Fibroblast of the conjunctiva (primary cell): ENCODE results near the gene DENND4A.
"Not testable (repeated sequence)": the region's sequence is repeated elsewhere in the genome, so short reads cannot be mapped to it uniquely, and the experiment has no call there.

Experiments
- DNase-seq: peaks from one replicate; pipeline ENCODE4 v3.0.0-alpha.2; 2010; ENCODE audit warnings: low read depth

The DENND4A gene

DNA sequence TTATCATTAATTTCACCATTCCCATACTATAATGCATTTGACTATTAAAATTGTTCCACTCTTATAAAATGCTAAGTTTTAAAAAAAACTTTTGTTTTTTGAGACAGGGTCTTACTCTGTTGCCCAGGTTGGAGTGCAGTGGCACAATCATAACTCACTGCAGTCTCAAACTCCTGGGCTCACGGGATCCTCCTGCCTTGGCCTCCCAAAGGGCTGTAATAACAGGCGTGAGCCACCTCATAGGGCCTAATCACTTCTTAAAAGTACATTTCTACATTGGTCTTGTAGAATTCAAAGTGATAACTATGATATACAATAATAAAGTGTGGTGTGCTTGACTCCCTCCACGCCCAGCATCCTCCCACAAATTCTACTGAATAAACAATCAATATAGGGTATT lies 3.0 kb downstream of the DENND4A start:
- no peak for DNase-seq

DNA sequence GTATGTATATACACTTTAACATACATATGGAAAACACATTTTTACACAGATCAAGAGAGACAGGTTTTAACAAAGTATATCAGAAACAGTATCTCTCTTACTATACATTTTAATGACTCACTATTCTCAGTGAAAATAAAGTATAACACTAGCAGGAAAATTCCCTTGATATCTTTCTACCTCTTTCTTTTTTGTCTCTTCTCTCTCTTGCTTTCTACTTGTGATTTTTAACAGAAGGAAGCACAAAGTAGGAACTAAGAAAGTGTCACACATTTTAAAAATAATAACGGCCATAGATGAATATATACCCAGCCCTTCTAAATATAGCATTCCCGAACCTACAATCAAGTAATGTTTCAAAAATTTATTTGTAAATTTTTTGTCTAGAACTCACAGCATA lies 4.8 kb downstream of the DENND4A start:
- no peak for DNase-seq

DNA sequence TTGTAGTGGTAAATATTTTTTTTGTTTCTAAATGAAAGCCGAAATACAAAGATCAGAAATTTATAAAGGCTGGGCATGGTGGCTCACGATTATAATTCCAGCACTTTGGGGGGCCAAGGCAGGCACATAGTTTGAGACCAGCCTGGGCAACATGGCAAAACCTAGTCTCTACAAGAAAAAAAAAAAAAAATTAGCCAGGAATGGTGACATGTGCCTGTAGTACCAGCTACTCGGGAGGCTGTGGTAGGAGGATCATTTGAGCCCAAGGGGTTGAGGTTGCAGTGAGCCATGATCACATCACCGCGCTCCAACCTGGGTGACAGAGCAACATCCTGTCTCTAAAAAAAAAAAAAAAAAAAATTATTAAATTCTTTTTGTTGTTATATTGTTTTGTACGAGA lies 6.9 kb downstream of the DENND4A start:
- DNase-seq = no peak

DNA sequence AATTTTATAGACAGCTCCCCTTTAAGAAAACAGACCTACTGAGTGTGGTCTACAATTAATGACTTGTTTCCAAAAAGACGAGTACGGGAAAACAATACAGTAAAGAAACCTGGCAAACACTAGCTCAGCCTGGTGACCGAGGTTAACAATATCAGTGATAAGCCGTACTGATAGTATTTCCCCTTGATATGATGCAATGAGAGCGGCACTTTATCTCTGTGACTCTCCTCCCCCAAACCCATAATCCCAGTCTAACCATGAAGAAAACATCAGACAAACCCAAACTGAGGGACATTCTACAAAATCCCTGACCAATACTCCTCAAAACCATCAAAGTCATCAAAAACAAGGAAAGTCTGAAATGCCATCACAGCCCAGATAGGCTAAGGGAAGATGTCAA lies 8.2 kb downstream of the DENND4A start:
- DNase-seq = no peak

DNA sequence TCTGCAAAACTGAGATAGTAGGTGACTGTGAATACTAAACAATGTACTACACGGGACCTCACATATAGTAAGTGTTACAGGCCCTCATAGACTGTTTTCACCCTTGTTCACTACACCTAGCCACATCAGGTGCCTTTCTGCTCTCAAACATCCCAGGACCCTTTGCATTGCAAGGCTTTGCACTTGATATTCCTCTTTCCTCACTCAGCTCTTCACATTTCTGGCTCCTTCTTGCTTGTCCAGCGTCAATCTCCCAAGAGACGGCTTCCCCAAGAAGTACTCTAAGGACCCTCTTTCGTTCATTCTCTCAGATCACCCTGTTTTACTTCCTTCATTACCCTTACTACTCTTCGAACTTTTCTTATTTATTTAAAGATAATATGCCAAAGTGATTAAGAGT lies 10.0 kb downstream of the DENND4A start:
- no peak for DNase-seq

DNA sequence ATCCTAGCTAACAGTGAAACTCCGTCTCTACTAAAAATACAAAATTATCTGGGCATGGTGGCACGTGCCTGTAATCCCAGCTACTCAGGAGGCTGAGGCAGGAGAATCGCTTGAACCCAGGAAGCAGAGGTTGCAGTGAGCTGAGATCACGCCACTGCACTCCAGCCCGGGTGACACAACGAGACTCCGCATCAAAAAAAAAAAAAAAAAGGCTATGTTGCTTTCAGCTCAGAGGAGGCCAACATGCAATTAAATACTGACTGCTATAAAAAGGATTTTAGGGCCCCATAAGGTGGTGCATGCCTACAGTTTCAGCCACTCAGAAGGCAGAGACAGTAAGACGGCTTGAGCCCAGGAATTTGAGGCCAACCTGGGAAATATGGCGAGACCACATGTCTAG lies 13.4 kb downstream of the DENND4A start:
- DNase-seq = not testable (repeated sequence)

DNA sequence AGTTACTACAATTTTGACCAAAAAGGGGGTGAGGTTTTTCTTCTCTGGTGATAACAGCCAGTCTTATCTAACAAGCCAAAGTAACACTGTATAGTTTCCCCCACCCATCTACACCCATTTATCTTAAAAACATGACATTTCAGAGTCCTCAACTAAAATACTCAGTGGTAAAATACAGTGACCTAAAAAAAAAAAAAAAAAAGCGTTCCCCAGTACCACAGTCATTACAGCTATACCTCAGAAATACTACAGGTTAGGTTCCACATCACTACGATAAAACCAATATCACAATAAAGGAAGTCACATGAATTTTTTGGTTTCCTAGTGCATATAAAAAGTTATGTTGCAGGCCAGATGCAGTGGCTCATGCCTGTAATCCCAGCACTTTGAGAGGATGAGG lies 13.8 kb downstream of the DENND4A start:
- DNase-seq = no peak

DNA sequence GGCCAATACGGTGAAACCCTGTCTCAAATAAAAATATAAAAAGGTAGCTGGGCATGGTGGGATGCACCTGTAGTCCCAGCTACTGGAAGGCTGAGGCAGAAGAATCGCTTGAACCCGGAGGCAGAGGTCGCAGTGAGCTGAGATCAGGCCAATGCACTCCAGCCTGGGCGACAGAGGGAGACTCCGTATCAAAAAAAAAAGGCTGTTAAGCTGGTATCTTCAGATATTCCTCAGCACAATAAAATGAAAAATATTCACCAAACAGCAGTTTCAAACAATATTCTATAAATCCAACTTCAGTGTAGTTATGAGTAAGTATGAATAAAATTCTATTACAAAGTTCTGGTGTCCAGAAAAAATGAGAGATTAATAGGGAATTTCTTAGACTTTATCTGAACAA lies 14.2 kb downstream of the DENND4A start:
- DNase-seq = no peak

DNA sequence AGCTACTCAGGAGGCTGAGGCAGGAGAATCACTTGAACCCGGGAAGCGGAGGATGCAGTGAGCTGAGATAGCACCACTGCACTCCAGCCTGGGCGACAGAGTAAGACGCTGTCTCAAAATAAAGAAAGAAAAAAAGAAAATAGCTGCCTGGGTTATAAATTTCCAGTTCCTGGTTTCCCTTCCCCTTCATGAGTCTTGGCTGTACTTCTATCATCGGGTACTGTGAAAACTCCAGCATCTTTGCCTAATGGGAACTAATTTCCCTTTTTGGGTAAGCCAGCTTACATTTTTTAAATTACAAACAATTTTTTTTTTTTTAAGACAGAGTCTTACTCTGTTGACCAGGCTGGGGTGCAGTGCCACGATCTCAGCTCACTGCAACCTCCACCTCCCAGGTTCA lies 15.0 kb downstream of the DENND4A start:
- no peak for DNase-seq

DNA sequence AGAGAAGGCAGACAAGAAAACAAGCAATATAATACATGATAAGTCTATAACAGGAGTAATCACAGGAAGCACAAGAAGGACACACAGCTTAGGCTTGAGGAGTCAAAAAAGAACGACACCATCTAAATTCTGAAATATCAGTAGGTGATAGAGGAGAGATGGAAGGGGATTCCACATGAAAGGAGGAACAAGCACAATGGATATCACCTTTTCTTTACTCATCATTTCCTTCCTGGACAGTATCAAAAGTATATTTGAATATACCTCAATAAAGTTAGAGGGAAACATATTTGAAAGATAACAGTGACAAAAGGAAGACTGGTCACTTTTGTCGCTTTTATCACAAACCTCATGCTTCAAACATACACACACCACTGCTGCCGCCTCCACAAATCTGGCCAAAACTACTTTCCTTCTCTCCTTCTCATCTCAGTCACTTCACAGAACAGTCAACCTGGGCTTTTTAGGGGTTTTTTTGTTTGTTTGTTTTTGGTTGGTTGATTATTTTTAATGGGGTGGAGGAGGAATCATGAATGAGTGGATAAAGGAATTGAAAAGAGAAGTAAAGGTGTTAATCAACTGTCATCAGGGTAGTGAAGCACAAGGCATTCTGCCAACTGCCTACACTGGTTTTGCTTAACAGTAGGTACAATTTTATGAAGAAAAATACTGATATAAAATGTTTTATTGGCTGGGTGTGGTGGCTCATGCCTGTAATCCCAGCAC lies 18.5 kb downstream of the DENND4A start:
- DNase-seq = no peak

DNA sequence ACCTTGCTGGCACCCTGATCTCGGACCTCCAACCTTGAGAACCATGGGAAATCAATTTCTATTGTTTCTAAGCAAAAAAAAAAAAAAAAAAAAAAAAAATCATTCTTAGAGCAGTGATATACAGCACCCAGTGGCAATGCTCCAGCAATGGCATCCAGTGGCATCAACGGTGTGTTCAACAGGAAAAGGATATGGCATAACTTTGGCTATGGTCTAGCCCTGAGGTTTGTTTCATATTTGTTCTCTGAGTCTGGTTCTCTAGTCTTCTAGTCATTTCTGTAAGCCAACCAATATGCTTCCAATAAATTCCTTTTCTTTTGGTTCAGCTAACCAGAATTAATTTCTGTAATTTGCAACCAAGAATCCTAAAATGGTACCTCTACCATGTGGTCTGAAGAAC lies 19.2 kb downstream of the DENND4A start:
- DNase-seq = no peak

DNA sequence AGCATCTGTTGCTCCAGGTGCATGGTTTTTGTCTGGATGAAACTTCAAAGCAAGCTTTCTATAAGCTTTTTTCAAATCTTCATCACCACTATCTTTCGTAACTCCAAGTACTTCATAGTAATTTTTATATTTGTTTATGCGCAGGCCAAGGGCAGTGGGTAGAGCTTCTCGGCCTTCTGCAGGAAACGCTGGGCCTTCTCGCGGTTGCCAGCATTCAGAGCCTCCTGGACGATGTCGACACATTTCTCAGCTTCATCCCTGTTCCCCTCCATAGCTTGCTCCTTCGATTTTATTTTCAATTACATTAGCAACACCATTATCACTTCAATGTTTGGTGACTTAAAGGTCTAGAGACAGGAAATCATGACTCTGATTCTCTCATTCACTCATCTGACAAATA lies 20.2 kb downstream of the DENND4A start:
- no peak for DNase-seq

DNA sequence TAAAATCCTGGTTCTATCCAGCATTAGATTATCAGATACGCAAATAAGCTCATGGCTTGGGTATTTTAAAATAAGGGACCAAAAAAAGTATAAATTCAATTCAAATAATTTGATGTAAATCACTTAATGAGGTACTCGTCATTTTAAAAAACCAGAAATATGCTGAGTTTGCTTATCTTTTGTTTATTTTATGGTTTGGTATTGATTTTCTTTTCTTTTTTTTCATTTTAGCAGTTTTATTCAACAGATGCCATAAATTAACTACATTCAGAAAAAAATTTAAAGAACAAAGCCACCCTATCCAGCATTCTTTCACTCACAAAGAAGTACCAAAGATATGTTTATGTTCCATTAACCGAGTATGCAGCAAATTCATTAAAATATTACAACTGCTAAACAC lies 22.6 kb downstream of the DENND4A start:
- no peak for DNase-seq

DNA sequence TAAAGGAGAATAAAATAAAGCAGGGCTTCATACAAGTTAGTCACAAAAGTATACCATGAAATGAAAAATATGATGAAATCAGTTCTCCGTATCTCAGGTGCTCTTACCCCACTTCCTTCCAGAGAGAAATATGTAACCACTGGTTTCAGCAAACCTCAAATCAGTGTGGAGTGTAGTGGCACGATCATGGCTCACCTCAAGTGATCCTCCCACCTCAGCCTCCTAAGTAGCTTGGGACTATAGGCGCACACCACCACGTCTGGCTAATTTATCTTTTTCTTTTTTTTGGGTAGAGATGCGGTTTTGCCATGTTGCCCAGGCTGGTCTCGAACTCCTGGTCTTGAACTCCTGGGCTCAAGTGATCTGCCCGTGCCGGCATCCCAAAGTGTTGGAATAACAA lies 24.2 kb downstream of the DENND4A start:
- no peak for DNase-seq

DNA sequence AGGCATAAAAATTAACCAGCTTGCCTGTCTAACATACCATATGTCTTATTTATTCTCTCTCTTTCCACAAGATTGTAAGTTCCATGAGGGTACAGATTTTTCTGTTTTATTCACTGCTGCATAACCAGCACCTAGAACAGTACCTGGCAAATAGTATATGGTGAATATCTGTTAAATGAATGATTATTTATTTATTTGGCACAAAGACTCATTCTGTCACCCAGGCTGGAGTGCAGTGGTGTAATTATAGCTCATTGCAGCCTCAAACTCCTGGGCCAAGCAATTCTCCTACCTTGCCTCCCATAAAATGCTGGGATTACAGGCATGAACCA lies 24.9 kb downstream of the DENND4A start:
- no peak for DNase-seq

DNA sequence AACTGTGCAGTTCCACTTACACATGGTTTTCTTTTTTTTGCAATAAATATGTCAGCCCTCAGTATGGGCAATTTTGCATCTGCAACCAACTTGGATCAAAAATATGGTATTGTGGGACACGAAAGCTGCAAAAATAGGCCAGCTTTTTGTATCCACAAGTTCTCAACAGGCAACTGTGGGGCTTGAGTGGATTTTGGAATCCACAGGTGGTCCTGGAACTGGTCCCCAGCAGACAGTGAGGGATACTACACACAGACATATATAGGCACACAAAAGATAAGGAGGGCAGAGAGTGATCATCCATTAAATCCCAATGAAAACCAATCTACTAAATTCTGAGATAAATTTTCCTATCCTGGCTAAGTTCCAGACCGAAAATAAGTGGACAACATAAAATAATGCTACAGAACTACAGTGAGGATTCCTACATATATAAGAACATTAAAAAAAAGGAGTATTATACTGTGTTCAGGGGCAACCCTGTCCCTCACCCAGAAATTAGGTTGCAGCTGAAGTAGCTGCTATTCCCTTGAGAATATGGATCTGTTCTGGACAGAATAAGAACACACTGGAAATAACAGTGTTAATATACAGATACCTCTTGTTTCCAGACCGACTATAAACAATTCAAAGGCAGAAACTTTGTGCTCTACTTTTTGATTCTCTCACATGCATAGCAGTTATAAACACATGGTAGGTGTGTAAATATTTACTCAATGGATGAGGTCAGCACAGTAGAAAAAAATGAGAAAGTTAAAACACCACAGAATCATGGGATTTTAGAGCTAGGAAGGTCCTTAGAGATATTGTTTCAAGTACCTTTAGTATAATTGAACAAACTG lies 25.4 kb downstream of the DENND4A start:
- DNase-seq = no peak

DNA sequence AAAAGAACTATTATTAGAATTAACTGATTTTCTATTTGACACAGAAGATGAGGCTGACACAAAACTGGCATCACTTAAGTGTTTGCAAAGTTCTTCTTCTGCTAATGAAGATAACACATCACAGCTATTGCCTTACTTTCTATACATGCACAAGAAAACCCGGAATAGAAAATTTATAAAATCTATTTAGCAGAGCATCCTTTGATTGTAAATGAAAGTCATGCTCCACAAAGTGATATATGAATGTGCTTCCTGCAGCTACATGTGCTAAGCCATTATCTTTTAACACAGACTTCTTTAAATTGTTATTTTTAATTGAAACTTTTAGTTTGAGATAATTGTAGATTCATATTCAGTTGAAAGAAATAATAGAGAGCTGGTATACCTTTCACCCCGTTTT lies 27.0 kb downstream of the DENND4A start:
- no peak for DNase-seq

DNA sequence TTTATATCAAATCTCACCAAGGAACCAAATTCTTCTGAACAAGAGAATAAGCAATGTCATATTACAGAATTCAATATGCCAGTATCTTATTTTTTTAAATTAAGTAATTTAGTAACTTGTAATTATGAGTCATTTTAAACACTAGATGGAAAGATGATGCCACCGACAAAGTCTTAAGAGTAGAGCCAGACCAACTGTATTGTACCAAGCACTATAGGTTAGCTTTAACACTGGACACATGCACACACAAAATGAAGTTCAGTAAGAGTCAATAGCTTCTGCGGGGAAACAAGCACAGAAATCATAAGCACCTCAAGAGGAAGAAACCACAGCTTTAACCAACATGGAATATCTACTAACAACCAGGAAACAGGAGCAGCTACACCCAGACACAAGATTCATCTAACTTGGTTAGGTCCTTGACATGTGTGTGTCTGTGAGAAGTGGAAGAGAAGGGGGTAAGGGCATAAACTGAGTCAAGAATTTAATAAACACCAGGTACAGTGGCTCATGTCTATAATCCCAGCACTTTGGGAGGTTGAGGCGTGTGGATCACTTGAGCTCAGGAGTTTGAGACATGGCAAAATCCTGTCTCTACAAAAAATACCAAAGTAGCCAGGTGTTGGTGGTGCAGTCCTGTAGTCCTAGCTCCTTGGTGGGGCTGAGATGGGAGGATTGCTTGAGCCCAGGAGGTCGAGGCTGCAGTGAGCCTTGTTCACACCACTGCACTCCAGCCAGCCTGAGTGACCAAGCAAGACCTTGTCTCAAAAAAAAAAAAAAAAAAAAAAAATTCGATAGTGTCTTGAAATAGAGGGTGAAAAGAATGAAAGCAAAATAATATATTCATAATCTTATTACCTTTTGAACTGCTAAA lies 28.9 kb downstream of the DENND4A start:
- no peak for DNase-seq

DNA sequence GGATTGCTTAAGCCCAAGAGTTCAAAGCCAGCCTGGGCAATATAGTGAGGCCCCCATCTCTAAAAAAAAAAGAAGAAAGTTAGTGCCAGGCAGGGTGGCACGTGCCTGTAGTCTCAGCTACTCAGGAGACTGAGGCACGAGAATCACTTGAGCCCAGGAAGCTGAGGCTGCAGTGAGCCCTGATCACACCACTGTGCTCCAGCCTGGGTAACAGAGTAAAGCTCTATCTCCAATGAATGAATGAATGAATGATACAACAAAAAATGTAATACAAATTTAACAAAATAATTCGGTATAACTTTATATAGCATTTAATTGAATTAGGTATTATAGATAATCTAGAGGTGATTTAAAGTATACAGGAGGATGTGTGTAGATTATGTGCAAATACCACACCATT lies 29.7 kb downstream of the DENND4A start:
- no peak for DNase-seq

DNA sequence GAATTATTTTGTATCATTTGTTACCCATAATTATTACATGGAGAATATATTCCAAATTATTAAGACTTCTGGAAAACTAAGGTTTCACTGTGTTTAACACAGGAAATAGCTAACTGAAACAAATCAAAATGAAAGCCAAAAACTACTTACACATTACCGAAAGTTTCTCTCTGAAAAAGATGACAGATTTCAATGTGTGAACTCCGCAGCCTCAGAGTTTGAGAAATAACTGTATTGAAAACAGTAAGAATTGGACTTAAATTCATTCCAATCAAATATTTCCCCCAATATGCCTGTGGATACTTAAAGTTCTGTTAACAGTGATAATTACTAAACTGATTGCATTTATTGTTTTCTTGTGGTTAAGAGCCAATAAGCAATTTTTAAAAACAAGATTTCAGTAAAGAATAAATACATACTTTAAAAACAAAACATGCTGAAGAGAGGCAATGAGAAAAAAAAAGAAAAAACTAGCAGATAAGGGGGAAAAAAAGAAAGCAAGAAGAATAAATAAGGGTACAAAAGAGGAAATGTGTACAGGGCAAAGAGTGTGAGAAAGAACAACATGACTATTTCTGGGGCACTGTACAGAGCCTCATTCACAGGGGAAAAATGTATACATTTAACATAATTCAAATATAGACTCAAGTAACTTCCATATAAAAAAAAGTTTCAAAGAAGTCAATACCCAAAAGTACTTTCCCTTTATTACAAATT lies 30.7 kb downstream of the DENND4A start:
- no peak for DNase-seq

DNA sequence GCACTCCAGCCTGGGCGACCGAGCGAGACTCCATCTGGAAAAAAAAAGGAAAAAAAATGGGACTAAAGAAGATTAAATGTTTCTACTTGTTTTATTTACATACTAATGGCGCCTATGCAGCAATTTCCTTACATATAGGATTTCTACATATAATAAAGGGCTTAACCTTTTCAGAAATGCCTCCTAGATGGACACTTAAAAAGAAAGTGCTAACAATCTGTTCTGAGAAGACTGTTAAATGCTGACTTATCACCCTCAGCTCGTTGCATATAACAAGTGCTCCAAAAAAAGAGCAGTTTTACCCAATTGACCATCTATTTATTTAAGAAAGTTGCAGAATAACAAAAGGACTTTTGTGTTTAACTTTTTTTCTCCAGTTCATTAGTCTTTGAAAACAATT lies 32.7 kb downstream of the DENND4A start:
- DNase-seq = no peak

DNA sequence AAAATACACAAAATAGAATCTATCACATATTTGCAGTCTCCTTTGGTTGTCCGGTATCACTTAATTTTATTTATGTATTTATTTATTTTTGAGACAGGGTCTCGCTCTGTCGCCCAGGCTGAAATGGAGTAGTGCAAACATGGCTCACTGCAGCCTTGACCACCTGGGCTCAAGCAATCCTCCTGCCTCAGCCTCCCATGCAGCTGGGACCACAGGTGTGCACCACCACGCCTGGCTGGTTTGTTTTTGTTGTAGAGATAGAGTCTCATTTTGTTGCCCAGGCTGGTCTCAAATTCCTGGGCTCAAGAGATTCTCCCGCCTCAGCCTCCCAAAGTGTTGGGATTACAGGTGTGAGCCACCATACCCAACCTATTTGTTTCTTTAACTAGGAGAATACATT lies 33.9 kb downstream of the DENND4A start:
- DNase-seq = no peak
